SK-N-SH treated with all-trans-retinoic acid at 6 μM for 48 hours (cell line): Measurements from ENCODE around the gene MAP2.

ENCODE experiments used
- SNAI2 ChIP-seq: fragments of 250-450 bp; sonication (Bioruptor Pico); IDR thresholded peaks from 2 replicates; pipeline ENCODE4 v1.5.0; 2020; ENCODE audit warnings: mild to moderate bottlenecking, moderate library complexity
- ZNF8 ChIP-seq: fragments of 450-650 bp; formaldehyde crosslinking; IDR thresholded peaks from 2 replicates; pipeline ENCODE4 v1.5.0; 2020; ENCODE audit warnings: mild to moderate bottlenecking, moderate library complexity

DNA sequence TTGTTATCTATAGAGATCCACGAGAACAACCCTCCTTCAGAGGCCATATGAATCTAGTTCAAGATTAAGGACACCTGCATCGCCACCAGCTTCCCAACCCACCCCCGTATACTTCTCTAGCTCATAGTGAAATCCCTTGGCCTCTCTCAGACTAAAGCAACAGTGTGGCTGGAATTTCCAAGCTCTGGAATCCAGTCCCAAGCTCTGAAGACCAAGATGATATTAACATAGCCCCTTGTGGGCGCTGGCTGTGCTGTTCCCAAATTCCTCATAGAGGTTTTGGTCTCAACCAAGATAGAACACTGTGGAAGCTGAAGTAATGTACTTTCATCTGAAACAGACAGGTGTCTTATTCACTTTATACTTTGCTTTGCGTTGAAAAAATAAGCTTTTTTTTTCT lies 139.6 kb downstream of the MAP2 start:
- TF ChIP-seq ZNF8 (CRISPR knock-in tag) (no peak), SNAI2 (CRISPR knock-in tag) (no peak)
